ENCODE data around the gene TP63.
A peak's percentile ranks its signal among the peaks of the same experiment; 100 is the strongest.
"Not testable (repeated sequence)": the region's sequence is repeated elsewhere in the genome, so short reads cannot be mapped to it uniquely, and the experiment has no call there.

TP63 gene

DNA sequence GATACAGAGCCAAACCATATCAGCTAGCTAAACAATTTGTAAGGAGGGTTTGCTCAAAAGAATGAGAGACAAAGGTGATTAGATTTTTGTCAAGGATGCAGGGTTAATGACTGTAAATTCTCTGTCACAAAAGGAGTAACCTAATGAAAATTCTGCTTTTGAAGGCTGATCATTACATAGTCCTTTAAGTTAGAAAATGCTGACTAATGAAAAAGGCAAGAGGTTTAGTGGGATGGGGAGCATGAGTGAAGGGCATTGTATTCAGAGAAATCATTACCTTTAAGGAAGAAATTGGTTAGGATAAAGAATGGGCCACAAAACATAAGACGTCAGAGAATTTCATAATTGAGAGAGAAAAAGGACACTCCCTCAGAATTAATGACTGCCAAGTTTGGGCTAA lies 97.7 kb downstream of the TP63 start:
- FAIRE-seq, result no peak

DNA sequence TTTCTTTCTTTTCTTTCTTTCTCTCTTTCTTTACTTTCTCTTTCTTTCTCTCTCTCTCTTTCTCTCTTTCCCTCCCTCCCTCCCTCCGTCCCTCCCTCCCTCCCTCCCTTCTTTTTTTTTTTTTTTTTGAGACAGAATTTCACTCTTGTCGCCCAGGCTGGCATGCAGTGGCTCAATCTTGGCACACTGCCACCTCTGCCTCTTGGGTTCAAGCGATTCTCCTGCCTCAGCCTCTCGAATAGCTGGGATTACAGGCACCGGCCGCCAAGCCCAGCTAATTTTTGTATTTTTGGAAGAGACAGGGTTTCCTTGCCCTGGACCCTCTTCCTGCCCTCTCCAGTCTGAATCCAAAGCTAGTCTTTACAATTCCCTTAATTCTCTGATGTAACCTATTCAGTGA lies 102.9 kb downstream of the TP63 start:
- FAIRE-seq, result no peak

DNA sequence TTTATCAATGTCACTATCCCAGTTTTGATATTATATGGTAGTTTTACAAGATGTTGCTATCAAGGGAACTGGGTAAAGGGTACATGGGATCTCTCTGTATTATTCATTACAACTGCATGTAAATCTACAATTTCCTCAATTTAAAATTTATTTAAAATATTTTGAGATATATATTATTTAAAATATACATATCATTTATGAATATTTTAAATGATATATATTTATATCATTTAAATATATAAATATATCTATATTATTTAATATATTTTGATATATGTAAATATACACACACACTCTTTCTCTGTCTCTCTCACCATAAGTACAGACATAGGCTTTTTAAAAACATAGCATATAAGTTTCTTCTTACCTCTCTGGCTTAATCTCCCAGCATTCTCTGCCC lies 104.7 kb downstream of the TP63 start:
- peak; percentile 36 for FAIRE-seq

DNA sequence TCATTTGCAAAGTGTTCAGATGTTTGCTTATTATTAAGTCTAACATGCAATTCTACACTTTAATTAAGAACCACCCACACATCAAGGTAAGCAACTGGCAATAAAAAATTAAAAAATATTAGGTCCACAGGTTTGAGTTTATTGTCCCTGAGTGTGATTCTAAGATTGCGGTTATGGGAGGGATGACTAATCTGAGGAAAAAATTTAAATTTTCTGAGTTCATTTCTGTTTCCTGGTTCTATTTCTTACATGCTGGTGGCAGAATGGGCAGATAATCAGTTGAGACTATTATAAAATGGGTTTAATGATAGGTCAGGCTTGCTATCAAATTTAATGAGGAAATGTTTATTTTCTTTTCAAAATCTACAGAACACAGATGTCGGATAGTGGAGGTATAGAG lies 105.9 kb downstream of the TP63 start:
- FAIRE-seq, result no peak

DNA sequence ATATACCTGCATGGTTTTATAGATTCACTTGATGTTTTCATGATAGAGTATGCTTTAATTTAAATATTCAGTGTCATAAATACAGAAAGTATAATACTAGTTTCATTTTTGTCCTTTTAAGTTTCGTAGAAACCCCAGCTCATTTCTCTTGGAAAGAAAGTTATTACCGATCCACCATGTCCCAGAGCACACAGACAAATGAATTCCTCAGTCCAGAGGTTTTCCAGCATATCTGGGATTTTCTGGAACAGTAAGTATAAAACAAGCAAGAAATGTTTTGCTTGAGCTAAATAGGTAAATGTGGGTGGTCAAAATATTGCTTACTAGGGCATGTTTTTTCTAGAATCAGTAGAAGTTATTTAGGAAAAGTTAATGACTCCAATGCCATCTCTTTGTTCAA lies 106.4 kb downstream of the TP63 start:
- no peak for FAIRE-seq

DNA sequence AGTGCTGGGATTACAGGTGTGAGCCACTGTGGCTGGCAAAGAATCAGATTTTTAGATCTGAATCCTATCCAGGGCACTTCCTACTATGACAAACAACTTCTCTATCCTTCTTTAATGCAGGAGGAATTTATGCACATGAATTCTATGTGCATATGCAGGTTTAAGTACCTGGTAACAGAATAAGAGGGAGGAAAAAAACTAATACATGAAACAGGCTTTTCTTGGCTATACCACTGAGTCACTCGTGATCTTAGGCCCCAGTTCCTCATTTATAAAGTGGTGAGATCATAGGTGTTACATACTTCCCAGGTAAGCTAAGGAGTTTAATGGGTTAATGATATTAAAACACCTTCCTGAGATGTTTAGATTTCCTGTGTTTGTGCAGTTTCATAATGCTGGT lies 108.2 kb downstream of the TP63 start:
- no peak for FAIRE-seq

DNA sequence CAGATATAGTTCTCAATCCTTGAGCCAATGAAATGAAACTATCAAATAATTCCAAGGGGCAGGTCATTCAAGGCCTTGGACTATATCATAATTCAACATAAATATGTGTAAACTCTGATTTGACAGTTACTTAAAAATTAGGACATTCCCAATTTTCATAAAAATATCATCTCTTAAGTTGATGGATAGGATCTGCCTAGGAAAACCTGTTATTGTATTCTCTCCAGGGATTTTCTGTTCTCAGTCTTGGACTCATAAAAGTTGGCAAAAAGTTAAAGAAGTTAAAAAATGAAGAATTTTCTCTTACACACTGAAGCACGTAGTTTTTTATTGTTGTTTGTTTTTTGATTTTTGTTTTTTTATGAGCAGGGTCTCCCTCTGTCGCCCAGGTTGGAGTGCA lies 109.0 kb downstream of the TP63 start:
- FAIRE-seq, result no peak

DNA sequence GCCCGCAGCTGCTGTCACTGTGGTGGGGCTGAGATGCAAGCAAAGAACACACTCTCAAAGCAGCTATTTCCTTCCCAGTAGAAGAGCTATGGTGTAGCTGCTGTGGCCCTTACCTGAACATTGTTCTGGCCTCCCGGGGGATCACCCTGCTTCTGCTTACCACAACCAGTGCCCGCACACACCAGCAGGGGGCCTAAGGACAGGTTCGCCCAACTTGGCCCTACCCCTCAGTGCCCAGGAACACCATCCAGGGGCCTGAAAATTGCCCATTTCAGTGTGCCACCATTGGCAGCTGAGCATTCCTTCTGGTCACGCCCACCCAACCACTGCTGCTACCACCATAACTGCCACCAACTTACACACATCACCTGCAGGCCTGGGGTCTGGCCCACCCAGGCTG lies 113.0 kb downstream of the TP63 start:
- no peak for FAIRE-seq

DNA sequence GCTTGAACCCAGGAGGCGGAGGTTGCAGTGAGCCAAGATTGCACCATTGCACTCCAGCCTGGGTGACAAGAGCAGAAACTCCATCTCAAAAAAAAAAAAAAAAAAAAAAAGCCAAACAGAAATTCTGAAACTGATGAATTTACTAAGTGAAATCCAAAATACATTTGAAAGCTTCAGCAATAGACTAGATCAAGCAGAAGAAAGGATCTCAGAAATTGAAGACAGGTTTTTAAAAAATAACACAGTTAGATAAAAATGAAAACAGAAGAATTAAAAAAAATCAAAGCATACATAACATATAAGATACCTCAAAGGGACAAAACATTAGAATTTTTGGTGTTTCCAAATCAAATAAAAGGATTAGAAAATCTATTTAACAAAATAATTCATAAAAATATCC lies 114.4 kb downstream of the TP63 start:
- FAIRE-seq, result no peak

DNA sequence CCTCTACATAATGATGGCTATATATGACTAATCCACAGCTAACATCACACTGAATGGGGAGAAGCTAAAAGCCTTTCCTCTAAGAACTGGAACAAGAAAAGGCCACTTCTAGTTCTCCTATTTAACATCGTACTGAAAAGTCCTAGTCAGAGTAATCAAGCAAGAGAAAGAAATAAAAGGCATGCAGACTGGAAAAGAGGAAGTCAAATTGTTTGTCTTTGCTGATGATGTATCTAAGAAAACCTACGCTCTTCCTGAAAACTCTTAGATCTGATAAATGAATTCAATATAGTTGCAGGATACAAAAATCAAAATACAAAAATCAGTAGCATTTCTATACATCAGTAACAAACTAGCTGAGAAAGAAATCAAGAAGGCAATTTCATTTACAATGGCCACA lies 116.9 kb downstream of the TP63 start:
- FAIRE-seq, result no peak

DNA sequence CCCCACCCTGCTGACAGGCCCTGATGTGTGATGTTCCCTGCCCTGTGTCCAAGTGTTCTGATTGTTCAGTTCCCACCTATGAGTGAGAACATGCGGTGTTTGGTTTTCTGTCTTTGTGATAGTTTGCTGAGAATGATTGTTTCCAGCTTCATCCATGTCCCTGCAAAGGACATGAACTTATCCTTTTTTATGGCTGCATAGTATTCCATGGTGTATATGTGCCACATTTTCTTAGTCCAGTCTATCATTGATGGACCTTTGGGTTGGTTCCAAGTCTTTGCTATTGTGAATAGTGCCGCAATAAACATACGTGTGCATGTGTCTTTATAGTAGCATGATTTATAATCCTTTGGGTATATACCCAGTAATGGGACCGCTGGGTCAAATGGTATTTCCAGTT lies 119.8 kb downstream of the TP63 start:
- not testable (repeated sequence) for FAIRE-seq

DNA sequence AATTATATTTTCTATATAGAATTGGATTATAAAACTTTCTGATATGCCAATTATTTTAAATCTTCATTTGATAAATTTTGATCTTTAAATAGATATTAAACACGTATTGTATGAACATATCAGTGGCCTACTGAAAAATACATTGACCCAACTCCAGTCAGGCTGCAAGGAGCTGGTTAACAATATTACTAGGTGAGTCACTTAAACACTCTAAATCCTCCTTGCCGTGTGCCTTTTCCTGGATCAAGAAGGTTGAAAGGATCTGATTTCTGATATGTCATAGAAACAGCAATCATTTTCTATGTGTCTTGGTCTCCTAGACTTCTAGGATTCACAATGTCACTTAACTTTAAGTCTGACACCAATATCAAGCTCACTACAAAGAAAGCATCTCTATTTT lies 123.2 kb downstream of the TP63 start:
- FAIRE-seq, result no peak

DNA sequence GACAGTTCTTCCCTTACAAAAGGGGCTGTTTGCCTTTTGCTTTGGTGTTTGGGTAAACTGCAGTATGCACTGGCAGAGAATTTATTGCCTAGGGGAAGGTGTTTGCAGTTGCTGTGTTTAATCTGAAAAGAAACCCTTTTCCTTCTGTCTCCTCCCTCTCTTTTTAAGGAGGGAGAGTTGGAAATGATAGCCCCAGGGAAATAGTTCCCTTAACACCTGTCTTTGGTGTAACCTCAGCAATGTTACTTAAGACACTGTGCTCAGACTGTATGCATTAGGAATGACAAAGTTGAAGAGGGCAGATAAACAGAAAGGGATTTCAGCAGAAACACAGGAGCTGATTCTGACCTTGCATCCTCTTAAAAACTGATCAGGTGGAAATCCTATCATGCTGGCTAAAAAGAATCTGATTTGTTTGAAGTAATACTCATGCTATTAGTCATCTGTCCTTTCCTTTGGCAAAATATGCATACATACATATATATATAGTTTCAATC lies 125.4 kb downstream of the TP63 start:
- no peak for FAIRE-seq

DNA sequence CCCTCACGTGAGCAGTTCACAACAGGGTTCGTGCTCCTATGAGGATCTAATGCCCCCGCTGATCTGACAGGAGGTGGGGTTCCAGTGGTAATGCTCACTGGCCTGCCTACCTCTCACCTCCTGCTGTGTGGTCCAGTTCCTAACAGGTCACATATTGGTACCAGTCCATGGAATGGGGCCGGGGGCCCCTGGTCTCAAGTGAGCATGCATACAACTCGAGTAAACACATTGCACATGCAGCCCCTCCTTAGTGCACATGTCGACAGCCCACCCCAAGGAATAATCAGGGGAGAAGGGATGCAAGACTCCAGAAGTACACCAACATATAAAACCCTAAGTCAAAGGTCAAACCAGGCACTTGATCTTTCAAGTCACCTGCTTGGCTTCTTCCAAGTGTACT lies 127.0 kb downstream of the TP63 start:
- no peak for FAIRE-seq

DNA sequence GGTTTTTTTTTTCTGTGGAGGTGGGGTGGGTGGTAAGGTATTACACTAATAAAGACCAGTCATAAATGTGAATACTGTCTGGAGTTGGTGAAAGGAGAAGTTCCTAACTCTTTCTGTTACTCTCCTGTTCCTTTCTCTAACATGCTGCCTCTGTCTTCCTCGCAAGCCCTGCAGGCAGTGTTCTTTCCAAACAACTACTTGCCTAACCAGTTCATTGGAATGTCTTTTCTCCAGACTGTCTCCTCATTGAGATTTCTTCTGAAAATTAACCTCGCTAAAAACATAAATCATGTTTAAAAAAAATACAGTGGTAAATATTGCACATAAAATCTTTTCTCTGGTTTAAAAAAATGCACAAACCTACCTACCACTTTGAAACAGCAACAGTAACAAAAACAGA lies 135.2 kb downstream of the TP63 start:
- no peak for FAIRE-seq

DNA sequence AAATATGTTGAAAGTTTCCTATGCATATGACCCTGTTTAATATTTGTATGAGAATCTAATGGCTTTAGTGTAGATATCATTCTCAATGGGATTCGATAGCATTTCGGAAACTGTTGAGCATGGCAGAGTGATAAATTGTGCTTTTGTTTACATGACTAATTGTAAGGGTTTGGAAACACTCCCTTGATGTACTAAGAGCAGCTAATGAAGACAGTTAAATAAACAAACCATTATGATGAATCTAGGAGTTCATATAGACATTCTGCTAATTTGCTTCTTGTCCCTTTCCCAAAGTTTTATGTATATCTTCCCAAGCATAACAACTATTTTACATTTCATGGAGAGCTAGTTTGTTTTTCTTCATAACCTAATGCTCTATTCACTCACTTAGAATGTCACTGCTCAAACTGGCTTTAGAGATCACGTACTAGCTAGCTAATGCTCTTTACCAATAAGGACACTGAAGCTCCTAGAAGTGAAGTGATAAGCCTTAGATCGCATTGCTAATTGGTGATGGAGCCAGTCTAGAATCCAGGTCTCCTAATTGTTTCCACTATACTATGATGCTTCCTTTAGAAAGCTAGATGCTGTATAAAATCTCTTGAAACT lies 140.8 kb downstream of the TP63 start:
- FAIRE-seq, result no peak

DNA sequence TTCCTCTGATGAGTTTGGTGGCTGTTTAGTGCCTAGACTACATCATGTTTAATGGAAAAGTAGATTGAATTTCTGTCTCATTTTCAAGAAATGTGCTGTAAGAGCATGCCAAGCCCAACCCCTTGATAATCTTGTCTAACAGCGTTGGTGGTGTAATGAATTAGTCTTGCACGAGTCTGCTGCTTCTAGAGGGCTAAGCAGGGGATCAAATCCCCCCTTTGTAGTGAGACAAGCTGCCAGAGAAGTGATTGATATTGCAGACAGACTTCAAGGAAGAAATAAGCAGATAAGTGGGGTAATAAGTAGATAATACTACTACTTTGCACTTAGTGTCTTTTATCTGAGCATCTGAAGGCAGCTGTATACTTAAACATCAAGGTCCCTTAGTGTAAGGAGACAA lies 141.4 kb downstream of the TP63 start:
- no peak for FAIRE-seq

DNA sequence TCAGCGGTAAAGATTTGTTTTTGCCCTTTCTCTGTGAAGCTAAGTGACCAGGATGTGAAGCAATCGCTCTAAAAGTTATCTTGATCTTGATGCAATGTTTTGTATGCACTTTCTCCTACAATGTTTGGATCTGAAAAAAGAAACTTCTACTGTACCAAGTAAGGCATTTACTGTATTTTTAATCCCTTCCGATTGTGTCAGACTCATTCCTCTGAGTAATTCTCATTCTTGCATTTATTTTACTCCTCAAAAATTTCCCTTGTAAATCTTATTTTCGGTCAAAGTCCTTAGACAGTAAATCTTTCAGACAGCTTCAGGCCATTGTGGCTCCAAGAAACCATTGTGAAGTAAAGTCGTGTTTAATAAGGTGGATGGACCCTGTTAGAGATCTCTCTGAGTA lies 141.9 kb downstream of the TP63 start:
- FAIRE-seq, result no peak

DNA sequence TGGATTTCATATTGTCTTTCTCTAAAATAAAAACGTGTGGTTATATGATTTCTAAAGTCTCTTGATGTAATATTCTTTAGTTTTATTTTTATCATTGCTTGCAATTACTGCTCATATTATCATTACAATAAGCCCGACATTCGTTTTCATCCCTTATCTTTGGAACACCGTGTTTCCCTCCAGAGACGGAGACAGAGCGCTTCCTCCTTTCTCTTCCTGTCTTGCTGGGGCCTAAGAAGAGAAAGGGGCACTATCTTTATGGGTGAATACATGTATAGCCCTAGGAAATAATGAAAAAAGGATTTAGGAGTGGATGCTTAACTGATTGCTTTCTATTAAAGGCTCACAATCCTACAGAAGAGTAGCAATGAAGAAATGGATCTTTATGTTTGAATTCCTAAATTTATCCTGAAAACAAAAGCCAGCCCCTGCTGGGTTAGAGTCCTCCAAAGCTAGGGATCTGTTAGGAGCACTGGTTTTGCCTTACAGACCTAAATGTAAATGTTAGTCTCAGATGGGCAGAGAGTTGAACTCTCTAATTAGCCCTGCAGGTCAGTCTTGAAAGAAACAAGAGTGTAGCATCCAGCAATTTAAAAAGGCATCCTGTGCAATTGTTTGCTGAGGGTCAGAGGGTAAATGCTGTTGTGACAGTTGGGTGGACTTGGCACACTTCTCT lies 145.1 kb downstream of the TP63 start:
- FAIRE-seq, result no peak

DNA sequence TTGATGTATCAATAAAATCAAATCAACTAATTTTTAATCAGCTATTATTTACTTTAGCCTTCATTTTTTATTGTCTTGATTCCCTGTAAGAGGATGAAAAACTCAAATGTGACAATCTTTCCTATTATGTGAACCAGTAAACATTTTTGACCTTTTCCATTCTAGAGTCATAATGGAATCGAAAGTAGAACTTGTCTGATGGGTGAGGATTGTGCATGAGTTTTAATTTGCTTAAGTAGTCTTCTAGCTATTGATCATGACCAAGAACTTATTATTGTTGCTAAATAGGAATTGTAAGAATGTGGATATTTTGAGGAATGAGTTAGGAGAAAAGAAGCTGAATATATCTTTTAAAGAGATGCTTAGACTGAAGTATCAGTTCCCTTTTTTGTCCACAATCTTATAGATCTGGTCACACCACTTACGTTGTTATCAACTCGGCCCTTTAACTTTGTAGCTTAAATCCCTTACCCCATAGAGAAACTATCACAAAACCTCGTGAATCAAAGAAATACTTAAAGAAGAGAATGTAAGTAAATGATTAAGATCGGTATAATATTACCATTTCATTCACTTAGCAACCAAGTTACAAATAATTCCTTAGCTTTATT lies 147.3 kb downstream of the TP63 start:
- FAIRE-seq, result no peak

DNA sequence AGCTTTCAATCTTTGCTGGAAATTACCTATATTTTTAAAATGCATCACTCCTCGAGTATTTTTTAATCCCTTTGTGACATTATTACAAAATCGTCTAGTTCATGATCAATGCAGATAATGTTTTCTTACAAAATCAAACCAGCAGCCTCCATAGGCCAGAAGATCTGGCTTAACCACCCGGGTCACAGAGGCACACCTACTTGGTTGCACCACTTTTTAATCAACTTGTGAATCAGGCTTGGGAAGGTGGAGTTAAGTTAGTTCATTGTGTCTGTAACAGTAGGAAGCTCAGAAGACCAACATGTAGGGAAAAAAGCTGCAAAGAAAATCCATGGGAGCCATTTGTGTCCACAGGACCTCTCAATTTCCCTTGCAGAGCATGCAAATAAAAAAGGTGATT lies 148.0 kb downstream of the TP63 start:
- no peak for FAIRE-seq

DNA sequence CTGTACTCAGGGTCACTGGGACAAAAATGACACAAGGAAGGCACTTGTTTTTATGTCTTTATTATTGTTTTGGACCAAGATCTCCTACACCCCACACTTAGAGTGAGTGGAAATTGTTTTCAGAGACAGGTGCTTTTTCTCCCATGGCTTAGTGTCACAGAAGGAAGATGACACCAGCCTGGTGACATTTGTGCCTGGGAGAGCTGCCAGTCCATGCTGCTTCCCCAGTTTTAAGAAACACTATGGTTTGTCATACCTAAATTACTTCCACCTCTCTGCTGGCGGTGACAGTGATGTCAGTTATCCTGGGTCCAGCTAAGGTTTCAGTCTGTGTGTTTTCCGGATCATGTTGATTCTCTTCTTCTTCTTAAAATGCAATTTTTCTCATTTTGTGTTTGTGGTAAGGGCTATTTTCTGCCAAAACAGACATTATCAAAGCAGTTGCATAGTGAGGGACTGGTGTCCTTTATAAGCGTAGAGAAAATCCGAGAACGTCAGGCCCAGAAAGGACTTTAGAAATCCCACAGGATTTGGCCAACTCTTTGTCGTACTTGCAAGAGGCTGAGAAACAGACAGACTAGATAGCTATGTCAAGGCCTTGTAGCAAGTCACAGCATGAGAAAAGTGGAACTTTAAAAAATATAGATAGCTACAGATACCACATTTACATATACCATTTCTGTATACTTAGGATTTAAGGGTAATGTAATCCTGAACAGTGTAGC lies 149.5 kb downstream of the TP63 start:
- no peak for FAIRE-seq

DNA sequence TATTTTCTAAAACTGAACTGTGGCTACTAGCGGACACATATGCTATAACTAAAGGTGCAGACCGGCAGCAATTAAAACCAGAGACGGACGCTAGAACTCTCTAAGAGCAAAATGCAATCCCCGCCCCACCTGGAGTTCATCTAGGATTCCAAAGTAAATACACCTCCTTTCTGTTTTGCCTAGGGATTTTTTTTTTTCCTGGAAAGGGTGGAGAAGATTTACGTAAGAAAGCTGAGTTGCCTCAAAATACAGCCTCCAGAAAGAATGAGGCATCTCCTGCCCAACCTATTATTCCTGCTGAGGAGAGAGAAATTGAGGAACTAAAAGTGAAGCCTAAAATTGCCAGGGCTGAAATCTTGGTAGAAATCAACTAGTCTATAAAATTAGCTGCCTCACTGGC lies 150.2 kb downstream of the TP63 start:
- FAIRE-seq, result no peak
